Measurements from ENCODE around the gene LMLN. TPM values are rescaled to one million over a fixed set of nuclear protein-coding genes. Genes with fewer than 3 reads are reported as not detected.

The LMLN gene
- total and polyA plus RNA-seq, 2 of the 8 experiments (the other 6 are each of a cell fraction or from before 2014, with no cell fraction given): 3.9 to 5.0 TPM

DNA sequence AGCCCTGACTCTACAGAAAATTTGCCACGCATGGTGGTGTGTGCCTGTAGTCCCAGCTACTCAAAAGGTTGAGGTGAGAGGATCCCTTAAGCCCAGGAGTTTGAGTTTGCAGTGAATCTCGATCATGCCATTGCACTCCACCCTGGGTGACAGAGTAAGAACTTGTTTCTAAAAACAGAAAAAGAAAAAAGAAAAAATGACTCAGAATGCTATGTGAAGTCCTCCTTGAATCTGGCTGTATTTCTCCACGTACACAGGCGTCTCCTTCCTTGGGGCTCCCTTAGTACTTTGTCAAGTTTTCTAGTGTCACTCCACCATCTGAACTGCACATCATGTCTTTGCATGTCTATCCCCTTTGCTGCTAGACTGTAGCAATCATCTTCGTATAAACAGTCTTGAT lies 104.4 kb downstream of the LMLN start:
- ChIA-PET POLR2A (ENCODE audit: partially characterized antibody) (no interaction called here), CTCF (ENCODE audit: partially characterized antibody) (interaction anchor here (1.4 to 9.8 kb wide), 4 partner anchors 11 to 159 kb away, joined by 3 to 70 read pairs (median 6); no protein-coding TSS in a partner anchor)
- DNase-seq (ENCODE audit: low read depth in 1 of 2, low spot score in 2 of 2): no peak
- no peaks in the 10 kb centered on the region for H3K23me2 ChIP-seq (ENCODE audit: low read depth, low read length)
- H4K5ac ChIP-seq (ENCODE audit: insufficient read length, low read depth, low read length): no peak overlapping the region
- no peak overlapping the region for H2AFZ ChIP-seq (ENCODE audit: low read length)
- H2BK120ac ChIP-seq (replicated peaks; ENCODE audit: low read depth, low read length): no peak overlapping the region
- H2BK12ac ChIP-seq (ENCODE audit: low read depth, low read length): no peak overlapping the region
- H3K4me3 ChIP-seq (ENCODE audit: extremely low read depth in 1 of 4, insufficient read depth in 2 of 4, low read depth in 3 of 4, low read length in 4 of 4): no peak overlapping the region
- H2AK5ac ChIP-seq (ENCODE audit: low read depth, low read length): no peak overlapping the region
- no peak overlapping the region for H2BK20ac ChIP-seq (ENCODE audit: low read length)
- H3K27me3 ChIP-seq (replicated peaks in 1 of 4; ENCODE audit: control insufficient read depth in 3 of 4, extremely low read depth in 1 of 4, insufficient read depth in 3 of 4, low read length in 3 of 4): no peaks in the 10 kb centered on the region; a peak in 1 of 7 replicates
- no peak overlapping the region for H2BK5ac ChIP-seq (ENCODE audit: low read depth, low read length)
- H3K4me2 ChIP-seq (ENCODE audit: insufficient read depth in 1 of 2, low read depth in 2 of 2, low read length in 2 of 2): no peak overlapping the region
- H3K4me1 ChIP-seq (replicated peaks in 1 of 4; ENCODE audit: control insufficient read depth in 3 of 4, insufficient read depth in 4 of 4, low read length in 3 of 4): no peaks in the 10 kb centered on the region
- no peak overlapping the region for H3K56ac ChIP-seq (replicated peaks; ENCODE audit: insufficient read length, low read depth, low read length)
- no peak overlapping the region for H3K18ac ChIP-seq (ENCODE audit: extremely low read depth, low read length)
- no peak overlapping the region for H4K91ac ChIP-seq (replicated peaks; ENCODE audit: insufficient read length, low read length)
- TF ChIP-seq ZNF274 (IDR thresholded peaks at IDR 0.05; ENCODE audit: borderline replicate concordance, extremely low read depth, low read length): no peak
- TF ChIP-seq CTBP2 (IDR thresholded peaks at IDR 0.05; ENCODE audit: borderline replicate concordance, insufficient read depth, insufficient read length, low read length): no peak
- TF ChIP-seq CHD1 (IDR thresholded peaks at IDR 0.05; ENCODE audit: low read depth, low read length): no peak
- no peak for TF ChIP-seq SIRT6 (IDR thresholded peaks at IDR 0.05; ENCODE audit: low read length)
- TF ChIP-seq, protein P1, sequence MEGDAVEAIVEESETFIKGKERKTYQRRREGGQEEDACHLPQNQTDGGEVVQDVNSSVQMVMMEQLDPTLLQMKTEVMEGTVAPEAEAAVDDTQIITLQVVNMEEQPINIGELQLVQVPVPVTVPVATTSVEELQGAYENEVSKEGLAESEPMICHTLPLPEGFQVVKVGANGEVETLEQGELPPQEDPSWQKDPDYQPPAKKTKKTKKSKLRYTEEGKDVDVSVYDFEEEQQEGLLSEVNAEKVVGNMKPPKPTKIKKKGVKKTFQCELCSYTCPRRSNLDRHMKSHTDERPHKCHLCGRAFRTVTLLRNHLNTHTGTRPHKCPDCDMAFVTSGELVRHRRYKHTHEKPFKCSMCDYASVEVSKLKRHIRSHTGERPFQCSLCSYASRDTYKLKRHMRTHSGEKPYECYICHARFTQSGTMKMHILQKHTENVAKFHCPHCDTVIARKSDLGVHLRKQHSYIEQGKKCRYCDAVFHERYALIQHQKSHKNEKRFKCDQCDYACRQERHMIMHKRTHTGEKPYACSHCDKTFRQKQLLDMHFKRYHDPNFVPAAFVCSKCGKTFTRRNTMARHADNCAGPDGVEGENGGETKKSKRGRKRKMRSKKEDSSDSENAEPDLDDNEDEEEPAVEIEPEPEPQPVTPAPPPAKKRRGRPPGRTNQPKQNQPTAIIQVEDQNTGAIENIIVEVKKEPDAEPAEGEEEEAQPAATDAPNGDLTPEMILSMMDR (IDR thresholded peaks at IDR 0.05; ENCODE audit: control extremely low read depth in 1 of 3, insufficient read depth in 1 of 3, low read depth in 1 of 3, low read length in 3 of 3): no peak
- no peak for TF ChIP-seq GTF2F1 (IDR thresholded peaks at IDR 0.05; ENCODE audit: borderline replicate concordance, low read depth, low read length)
- TF ChIP-seq CHD2 (IDR thresholded peaks at IDR 0.05; ENCODE audit: low read length): no peak
- no peak for TF ChIP-seq TAF1 (IDR thresholded peaks at IDR 0.05; ENCODE audit: low read depth, low read length)
- TF ChIP-seq, protein P2, sequence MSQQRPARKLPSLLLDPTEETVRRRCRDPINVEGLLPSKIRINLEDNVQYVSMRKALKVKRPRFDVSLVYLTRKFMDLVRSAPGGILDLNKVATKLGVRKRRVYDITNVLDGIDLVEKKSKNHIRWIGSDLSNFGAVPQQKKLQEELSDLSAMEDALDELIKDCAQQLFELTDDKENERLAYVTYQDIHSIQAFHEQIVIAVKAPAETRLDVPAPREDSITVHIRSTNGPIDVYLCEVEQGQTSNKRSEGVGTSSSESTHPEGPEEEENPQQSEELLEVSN (IDR thresholded peaks at IDR 0.05): no peak
- H3K23ac ChIP-seq (ENCODE audit: insufficient read length): no peak overlapping the region
- no peak overlapping the region for H3K9ac ChIP-seq (replicated peaks in 1 of 4; ENCODE audit: extremely low read depth in 1 of 4, low read depth in 3 of 4, low read length in 3 of 4)
- no peak overlapping the region for H2BK15ac ChIP-seq (ENCODE audit: low read length)
- no peak overlapping the region for H3K4ac ChIP-seq (replicated peaks; ENCODE audit: insufficient read length, low read depth, low read length)
- H3K9me3 ChIP-seq (ENCODE audit: insufficient read depth in 2 of 2, low read depth in 1 of 2, low read length in 1 of 2): no peaks in the 10 kb centered on the region
- H4K8ac ChIP-seq (ENCODE audit: extremely low read depth, insufficient read depth, low read length): no peak overlapping the region
- no peaks in the 10 kb centered on the region for H3K79me1 ChIP-seq (ENCODE audit: low read depth, low read length)
- H3K14ac ChIP-seq (ENCODE audit: insufficient read length): no peak overlapping the region
- no peaks in the 10 kb centered on the region for H3K79me2 ChIP-seq (ENCODE audit: control insufficient read depth in 1 of 2, insufficient read depth in 2 of 2, low read length in 2 of 2)
- 66% methylated on average over 5 of the region's 5 CpGs; no CpG with 5 or more reads in 1 of the 2 experiments for WGBS, 2 experiments (ENCODE audit: extremely low coverage in 1 of 2, insufficient coverage in 1 of 2, insufficient read length in 1 of 2, insufficient replicate concordance in 2 of 2, low coverage in 1 of 2, low lambda C conversion rate in 2 of 2, missing lambda C conversion rate in 1 of 2)
- no peak for FAIRE-seq
- H4K20me1 ChIP-seq (replicated peaks in 1 of 2; ENCODE audit: control insufficient read depth in 1 of 2, insufficient read depth in 2 of 2, low read length in 2 of 2): no peaks in the 10 kb centered on the region
- H3K36me3 ChIP-seq (ENCODE audit: control insufficient read depth in 2 of 4, insufficient read depth in 4 of 4, low read length in 3 of 4): no peaks in the 10 kb centered on the region
- no peak overlapping the region for H3K27ac ChIP-seq (ENCODE audit: low read depth, low read length)

Data from H1 (cell line).